Keratinocyte (primary cell): ENCODE results near the gene RAC2.
"Not testable (repeated sequence)": the region's sequence is repeated elsewhere in the genome, so short reads cannot be mapped to it uniquely, and the experiment has no call there.

Experiments
- CTCF ChIP-seq, 3 experiments: IDR thresholded peaks in 1 of 3; conservative IDR thresholded peaks in 1 of 3; optimal IDR thresholded peaks in 1 of 3; 2 replicates in 2 of 3; 3 replicates in 1 of 3; pipeline versions ENCODE3 to v1.5.1; 2011; ENCODE audit warnings: low read length in 3 of 3, mild to moderate bottlenecking in 3 of 3, moderate library complexity in 2 of 3, control low read depth in 1 of 3, inconsistent platforms in 1 of 3; ENCODE audit not compliant: insufficient read depth in 2 of 3; ENCODE audit errors: extremely low read depth in 1 of 3
- EZH2 ChIP-seq: IDR thresholded peaks from one replicate; pipeline ENCODE4 v1.6.1; 2012; ENCODE audit warnings: inconsistent platforms, mild to moderate bottlenecking, low read length, moderate library complexity

- TF ChIP-seq EZH2; CTCF (optimal IDR thresholded peaks at IDR 0.05 in 1 of 3, IDR thresholded peaks at IDR 0.05 in 1 of 3, conservative IDR thresholded peaks at IDR 0.05 in 1 of 3; ENCODE audit: extremely low read depth in 1 of 3, insufficient read depth in 2 of 3, low read length in 3 of 3): not testable (repeated sequence)
Observed at GRCh38 chr22:37233371-37233750, 10.7 kb downstream of the RAC2 start.
